ENCODE data around the gene SPI1.

Gene SPI1

DNA sequence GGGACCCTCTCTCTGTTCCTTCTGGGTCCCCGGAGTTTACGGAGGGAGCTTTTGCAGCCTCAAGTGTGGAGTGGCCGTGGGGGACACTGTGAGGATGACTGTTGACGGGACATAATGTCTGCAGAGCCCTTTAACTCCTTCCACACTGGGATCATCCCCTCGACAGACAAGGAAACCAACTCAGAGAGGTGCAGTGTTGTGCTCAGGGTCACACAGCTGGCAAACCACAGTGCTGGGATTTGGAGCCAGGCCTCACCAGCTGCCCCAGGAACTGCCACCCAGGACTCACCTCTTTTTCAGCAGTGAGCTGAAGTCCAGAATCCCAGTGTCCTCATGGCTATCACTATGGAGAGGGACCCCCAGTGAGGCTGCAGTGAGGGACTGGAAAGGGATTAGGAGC lies 31.2 kb downstream of the SPI1 start:
- no peak for DNase-seq
- Mint-ChIP-seq H3K27ac (no peak overlapping the region), H3K36me3 (ENCODE audit: low read depth) (no peaks in the 10 kb centered on the region), H3K27me3 (ENCODE audit: low read depth, poor library complexity) (peaks cover 12% of the 10 kb centered on the region), H3K4me1 (peaks cover 13% of the 10 kb centered on the region), H3K9me3 (no peaks in the 10 kb centered on the region), H3K4me3 (no peak overlapping the region)
- no peak for TF ChIP-seq CTCF (IDR thresholded peaks at IDR 0.05)

DNA sequence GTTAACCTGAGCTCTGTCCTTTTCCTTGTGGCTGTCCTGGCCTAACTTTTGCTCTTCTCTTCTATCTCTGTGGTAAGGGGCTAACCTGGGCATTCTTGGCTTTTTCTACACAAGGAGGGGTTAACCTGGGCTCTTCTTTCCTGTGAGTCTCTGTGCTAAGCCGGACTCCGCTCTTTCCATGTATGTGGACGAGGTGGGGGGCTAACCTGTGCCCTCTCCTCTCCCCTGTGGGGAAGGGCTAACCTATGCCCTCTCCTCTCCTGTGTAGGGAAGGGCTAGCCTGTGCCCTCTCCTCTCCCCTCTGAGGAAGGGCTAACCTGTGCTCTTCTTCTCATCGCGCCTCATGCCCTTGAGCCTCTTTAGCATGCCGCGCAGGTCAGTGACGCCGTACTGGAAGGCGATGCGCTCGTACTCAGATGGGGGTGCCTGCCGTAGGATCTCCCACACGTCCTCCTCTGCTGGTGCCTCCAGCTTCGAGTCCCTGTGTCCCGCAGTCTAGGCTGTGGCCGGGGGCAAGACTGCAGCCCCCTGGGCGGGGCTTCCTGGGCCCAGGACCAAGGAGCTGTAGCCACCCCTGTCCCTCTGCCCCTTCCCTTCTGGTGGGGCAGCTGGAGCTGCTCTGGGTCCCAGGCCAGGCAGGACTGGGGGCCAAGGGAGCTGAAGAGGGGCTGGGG lies 32.3 kb downstream of the SPI1 start:
- DNase-seq, result no peak
- Mint-ChIP-seq H3K36me3 (ENCODE audit: low read depth) (no peaks in the 10 kb centered on the region), H3K4me1 (peaks cover 19% of the 10 kb centered on the region), H3K9me3 (no peaks in the 10 kb centered on the region), H3K4me3 (no peak overlapping the region), H3K27me3 (ENCODE audit: low read depth, poor library complexity) (peaks cover 8% of the 10 kb centered on the region), H3K27ac (no peak overlapping the region)
- no peak for TF ChIP-seq CTCF (IDR thresholded peaks at IDR 0.05)

- no peak for DNase-seq
- no peaks in the 10 kb centered on the region for H3K9me3 Mint-ChIP-seq
- H3K4me1 Mint-ChIP-seq, result peaks cover 14% of the 10 kb centered on the region
- H3K27me3 Mint-ChIP-seq (ENCODE audit: low read depth, poor library complexity), result peaks cover 12% of the 10 kb centered on the region
- no peak for TF ChIP-seq CTCF (IDR thresholded peaks at IDR 0.05)
- H3K4me3 Mint-ChIP-seq, result no peak overlapping the region
- H3K36me3 Mint-ChIP-seq (ENCODE audit: low read depth), result no peaks in the 10 kb centered on the region
- no peak overlapping the region for H3K27ac Mint-ChIP-seq
Measured at GRCh38 chr11:47342854-47343253, 35.5 kb downstream of the SPI1 start.

DNA sequence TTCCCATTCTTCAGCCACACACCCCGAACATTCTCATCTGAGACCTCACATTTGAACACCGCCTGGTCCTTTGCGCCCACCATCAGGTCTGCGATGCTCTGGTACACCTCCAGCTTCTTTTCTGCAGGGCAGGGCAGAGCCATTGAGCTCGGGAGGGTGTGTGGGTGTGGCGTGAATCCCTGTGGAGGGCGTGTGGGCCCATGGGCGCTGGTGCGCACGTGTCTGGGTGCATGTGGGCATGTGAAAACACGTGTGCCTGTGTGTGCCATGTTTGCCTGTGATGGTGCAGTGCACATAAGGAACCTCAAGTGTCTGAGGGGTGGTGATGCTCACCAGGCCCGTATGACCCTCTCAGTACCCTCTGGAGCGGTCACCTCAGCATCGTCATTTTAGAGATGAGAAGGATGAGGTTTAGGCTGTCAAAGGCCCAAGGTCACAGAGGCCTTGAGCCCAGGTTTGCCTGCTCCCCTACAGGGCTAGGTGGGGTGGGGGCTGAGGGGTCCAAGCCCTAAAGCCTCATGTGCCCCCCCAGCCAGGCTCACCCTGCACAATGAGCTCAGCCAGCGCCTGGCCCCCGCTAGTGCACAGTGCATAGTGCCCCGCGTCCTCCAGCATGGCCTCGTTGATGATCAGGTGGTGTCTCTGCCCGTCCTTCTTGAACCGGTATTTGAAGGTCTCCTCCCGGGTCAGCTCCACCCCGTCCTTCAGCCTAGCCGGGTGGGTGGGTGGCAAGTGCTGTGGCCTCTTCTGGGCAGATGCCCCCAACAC lies 36.1 kb downstream of the SPI1 start:
- peaks cover 14% of the 10 kb centered on the region for H3K4me1 Mint-ChIP-seq
- no peak overlapping the region for H3K27ac Mint-ChIP-seq

DNA sequence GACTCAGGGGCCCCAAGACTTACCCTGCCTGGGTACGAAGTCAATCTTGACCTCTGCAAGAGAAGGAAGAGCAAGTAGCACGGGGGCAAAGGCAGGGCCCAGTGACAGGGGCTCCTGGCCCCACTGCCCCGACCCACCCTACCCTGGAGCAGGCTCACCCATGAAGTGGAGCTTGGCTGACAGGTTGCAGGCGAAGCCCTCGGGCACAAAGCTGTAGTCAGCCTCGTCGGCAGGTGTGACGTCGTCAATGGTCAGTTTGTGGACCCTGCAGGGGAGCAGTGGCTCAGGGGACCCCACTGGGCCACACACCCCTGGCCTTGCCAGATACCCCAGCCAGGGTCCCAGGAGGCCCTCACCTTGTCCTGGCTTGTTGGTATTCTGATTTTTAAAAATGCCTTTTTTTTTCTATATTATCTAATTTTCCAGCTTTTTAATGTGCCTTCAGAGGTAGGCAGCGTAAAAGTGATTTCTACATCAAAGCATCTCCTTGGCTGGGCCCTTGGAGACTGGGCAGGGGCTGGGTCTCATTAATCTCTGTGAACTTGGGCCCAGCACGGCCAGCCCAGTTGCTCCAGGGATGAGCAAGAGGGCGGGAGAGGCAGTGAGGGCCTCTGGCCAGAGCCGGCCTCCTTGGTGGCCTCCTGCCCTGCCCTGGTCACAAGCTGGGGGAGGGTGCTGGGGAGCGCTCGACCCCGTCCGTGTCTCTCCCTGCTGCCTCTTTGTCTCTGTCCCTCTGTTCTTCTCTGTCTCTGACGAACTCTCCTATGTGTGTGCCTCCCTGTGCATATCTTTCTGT lies 37.2 kb downstream of the SPI1 start:
- Mint-ChIP-seq H3K9me3 (no peaks in the 10 kb centered on the region), H3K27me3 (ENCODE audit: low read depth, poor library complexity) (peaks cover 12% of the 10 kb centered on the region), H3K4me1 (peaks cover 14% of the 10 kb centered on the region), H3K27ac (peak overlapping the region; percentile 5), H3K36me3 (ENCODE audit: low read depth) (no peaks in the 10 kb centered on the region), H3K4me3 (no peak overlapping the region)
- TF ChIP-seq CTCF (IDR thresholded peaks at IDR 0.05), result no peak
- DNase-seq, result no peak

More for the DNA sequence above, 36.1 kb downstream of the SPI1 start:
- no peaks in the 10 kb centered on the region for H3K36me3 Mint-ChIP-seq (ENCODE audit: low read depth)
- no peak for TF ChIP-seq CTCF (IDR thresholded peaks at IDR 0.05)
- H3K27me3 Mint-ChIP-seq (ENCODE audit: low read depth, poor library complexity), result peaks cover 12% of the 10 kb centered on the region
- DNase-seq, result no peak
- H3K4me3 Mint-ChIP-seq, result no peak overlapping the region
- H3K9me3 Mint-ChIP-seq, result no peaks in the 10 kb centered on the region

Data from nephron progenitor cell (in vitro differentiated cells).